ENCODE results near the gene CCT5.

DNA sequence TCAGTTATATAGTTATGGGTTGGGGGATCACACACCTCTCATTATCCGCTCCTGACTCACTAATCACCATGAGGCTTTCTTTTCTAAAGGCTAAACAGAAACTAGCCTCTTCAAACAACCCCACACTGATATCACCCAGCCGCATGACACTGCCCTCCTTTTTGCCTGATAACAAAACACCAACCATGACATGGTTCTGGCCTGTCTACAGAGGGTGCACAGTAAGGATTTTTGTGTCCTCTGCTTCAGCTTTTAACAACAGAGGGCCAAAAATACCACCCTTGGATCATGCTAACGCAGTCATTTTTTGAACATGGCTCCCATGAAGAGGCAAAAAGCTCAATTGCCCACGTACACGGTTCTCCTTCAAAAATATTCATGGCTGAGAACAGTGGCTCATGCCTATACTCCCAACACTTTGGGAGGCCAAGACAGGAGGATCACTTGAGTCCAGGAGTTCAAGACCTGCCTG, 53.7 kb downstream of the CCT5 start:
- TF ChIP-seq, protein P1, sequence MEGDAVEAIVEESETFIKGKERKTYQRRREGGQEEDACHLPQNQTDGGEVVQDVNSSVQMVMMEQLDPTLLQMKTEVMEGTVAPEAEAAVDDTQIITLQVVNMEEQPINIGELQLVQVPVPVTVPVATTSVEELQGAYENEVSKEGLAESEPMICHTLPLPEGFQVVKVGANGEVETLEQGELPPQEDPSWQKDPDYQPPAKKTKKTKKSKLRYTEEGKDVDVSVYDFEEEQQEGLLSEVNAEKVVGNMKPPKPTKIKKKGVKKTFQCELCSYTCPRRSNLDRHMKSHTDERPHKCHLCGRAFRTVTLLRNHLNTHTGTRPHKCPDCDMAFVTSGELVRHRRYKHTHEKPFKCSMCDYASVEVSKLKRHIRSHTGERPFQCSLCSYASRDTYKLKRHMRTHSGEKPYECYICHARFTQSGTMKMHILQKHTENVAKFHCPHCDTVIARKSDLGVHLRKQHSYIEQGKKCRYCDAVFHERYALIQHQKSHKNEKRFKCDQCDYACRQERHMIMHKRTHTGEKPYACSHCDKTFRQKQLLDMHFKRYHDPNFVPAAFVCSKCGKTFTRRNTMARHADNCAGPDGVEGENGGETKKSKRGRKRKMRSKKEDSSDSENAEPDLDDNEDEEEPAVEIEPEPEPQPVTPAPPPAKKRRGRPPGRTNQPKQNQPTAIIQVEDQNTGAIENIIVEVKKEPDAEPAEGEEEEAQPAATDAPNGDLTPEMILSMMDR (IDR thresholded peaks at IDR 0.05): no peak
- no peak for TF ChIP-seq POLR2A (IDR thresholded peaks at IDR 0.05)

All from body of pancreas (tissue), 4 donors.